Osteocyte (in vitro differentiated cells): ENCODE data around the gene CARD8. TPM values are rescaled to one million over a fixed set of nuclear protein-coding genes. Genes with fewer than 3 reads are reported as not detected.

Source experiments
- DNase-seq: peaks from one replicate; pipeline ENCODE4 v3.0.0; 2021; ENCODE audit warnings: mixed read lengths; ENCODE audit not compliant: unreplicated experiment; ENCODE audit errors: extremely low spot score
- H3K27ac Mint-ChIP-seq: one replicate; pipeline ENCODE4 v1.8.0; 2021; ENCODE audit warnings: mild to moderate bottlenecking, mixed read lengths; ENCODE audit not compliant: unreplicated experiment
- H3K27me3 Mint-ChIP-seq: one replicate; pipeline ENCODE4 v1.8.0; 2021; ENCODE audit warnings: mixed read lengths; ENCODE audit not compliant: unreplicated experiment
- H3K36me3 Mint-ChIP-seq: one replicate; pipeline ENCODE4 v1.8.0; 2021; ENCODE audit warnings: mixed read lengths; ENCODE audit not compliant: unreplicated experiment
- H3K4me1 Mint-ChIP-seq: one replicate; pipeline ENCODE4 v1.8.0; 2021; ENCODE audit warnings: mixed read lengths; ENCODE audit not compliant: unreplicated experiment
- H3K4me3 Mint-ChIP-seq: one replicate; pipeline ENCODE4 v1.8.0; 2021; ENCODE audit warnings: mild to moderate bottlenecking, moderate library complexity, mixed read lengths; ENCODE audit not compliant: unreplicated experiment
- H3K9me3 Mint-ChIP-seq: one replicate; pipeline ENCODE4 v1.8.0; 2021; ENCODE audit warnings: mixed read lengths; ENCODE audit not compliant: unreplicated experiment
- total RNA-seq: library from RNA; stranded (reverse); gene quantifications from 2 replicates; pipeline ENCODE4 v1.2.1, GENCODE V29; 2021
- TF ChIP-seq, protein P1 (sequence below): fragments of 200-600 bp; sonication (generic); IDR thresholded peaks from 2 replicates; pipeline ENCODE4 v1.5.0; 2021; ENCODE audit warnings: antibody characterized with exemption, mild to moderate bottlenecking, moderate library complexity

CARD8 gene
- total RNA-seq, 1 donor from 2014 or later, result 36.4 TPM

DNA sequence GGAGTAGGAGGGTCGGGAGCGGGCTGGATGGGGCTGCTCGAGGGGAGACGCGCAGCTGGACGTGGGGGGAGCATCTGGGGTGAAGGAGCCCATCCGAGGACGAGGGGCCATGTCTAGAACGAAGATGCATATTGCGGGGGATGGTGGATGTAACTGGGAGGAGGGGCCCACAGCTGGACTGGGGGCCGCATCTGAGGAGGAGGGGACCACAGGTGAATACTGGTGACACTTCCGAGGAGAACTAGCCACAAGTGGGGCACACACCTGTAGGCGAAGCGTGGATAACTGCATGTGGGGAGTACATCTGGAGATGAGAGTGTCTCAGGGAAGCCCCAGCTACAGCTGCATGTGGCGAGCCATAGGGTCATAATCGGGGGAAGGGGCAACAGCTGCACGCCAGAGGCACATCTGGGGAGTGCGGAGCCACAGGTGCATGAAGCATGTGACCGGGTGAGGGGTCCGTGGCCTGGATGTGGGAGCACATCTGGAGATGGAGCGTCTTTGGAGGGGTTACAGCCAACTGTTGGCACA, 84.8 kb downstream of the CARD8 start:
- Mint-ChIP-seq H3K4me1 (peaks cover 17% of the 10 kb centered on the region), H3K9me3 (no peaks in the 10 kb centered on the region), H3K36me3 (peaks cover 10% of the 10 kb centered on the region), H3K4me3 (peak overlapping the region; percentile 97), H3K27ac (peak overlapping the region; percentile 58), H3K27me3 (no peaks in the 10 kb centered on the region)
- TF ChIP-seq, protein P1, sequence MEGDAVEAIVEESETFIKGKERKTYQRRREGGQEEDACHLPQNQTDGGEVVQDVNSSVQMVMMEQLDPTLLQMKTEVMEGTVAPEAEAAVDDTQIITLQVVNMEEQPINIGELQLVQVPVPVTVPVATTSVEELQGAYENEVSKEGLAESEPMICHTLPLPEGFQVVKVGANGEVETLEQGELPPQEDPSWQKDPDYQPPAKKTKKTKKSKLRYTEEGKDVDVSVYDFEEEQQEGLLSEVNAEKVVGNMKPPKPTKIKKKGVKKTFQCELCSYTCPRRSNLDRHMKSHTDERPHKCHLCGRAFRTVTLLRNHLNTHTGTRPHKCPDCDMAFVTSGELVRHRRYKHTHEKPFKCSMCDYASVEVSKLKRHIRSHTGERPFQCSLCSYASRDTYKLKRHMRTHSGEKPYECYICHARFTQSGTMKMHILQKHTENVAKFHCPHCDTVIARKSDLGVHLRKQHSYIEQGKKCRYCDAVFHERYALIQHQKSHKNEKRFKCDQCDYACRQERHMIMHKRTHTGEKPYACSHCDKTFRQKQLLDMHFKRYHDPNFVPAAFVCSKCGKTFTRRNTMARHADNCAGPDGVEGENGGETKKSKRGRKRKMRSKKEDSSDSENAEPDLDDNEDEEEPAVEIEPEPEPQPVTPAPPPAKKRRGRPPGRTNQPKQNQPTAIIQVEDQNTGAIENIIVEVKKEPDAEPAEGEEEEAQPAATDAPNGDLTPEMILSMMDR, result no peak
- DNase-seq, result no peak

DNA sequence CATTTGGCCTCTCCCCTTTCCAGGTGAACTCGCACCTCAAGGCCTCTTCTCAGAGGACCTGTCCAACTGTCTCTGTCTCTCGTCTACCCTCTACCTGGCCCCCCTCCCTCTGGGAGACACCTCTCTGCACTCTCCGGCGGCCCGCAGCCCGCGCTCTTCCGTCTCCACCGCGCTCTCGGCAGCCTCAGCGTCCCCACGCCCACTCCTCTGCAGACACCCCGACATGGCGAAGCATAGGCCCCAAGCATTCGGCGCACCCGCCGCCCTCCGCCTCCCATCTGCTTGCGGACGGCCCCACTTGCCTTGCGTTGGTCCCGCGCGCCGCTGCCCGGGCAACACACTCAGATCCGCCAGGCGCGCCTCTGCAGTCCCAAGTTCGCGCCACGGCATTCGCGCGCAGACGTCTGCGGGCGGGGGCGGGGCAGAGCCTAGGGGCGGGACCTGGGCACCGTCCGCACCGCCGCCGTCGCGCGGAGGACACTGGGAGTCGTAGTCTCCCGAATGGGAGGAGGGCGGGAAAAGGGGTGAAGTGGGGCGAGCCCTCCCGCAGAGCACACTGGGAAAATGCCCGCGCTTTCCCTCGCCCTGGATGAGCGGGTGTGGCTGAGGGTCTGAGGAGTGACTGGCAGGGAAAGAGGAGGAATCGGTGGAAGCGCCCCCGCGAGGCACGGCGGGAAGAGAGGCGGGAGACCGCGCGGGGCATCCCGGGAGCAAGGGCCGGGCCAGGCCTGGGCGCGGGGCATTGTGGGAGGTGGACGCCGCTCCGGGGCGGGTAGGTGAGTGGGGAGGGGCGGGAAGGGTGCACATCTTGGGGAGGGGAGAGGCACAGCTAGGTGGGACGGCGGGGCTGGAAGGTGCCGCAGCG, 85.5 kb downstream of the CARD8 start, which contains the start of the genes LIG1 and ZSWIM9:
Gene LIG1 (minus strand): TSS at position 406 of the 865 bp plus-strand sequence. CDS start 4,778 bp downstream, outside the sequence.
Gene ZSWIM9 (plus strand): TSS at position 742 of the 865 bp plus-strand sequence. CDS start 1,123 bp downstream, outside the sequence.
- no peaks in the 10 kb centered on the region for H3K27me3 Mint-ChIP-seq
- TF ChIP-seq, protein P1, result peak; percentile 27
- H3K4me3 Mint-ChIP-seq, result peak within 1 kb of the TSS; percentile 97

DNA sequence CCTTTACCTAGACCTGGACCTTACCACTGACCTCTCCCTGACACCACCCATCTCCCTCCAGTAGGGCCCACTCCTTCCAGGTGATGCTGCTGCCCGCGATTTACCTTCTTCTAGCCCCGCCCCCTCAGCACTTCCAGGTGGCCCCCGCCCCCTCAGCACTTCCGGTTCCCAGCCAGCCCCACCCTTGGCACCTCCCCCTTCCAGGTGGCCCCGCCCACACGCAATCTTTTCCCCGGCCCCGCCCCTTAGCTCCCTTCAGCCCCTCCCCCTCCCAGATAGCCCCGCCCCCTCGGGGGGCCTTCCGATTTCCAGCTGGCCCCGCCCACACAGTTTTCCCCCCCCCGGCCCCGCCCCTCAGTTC, 86.2 kb downstream of the CARD8 start:
- peak overlapping the region; percentile 97 for H3K4me3 Mint-ChIP-seq
- peak overlapping the region; percentile 100 for H3K27ac Mint-ChIP-seq
- H3K9me3 Mint-ChIP-seq, result no peaks in the 10 kb centered on the region
- peaks cover 17% of the 10 kb centered on the region for H3K4me1 Mint-ChIP-seq
- H3K27me3 Mint-ChIP-seq, result no peaks in the 10 kb centered on the region
- peaks cover 3% of the 10 kb centered on the region for H3K36me3 Mint-ChIP-seq
- TF ChIP-seq, protein P1, result no peak
- DNase-seq, result peak; percentile 89

More for the DNA sequence above, 85.5 kb downstream of the CARD8 start, which contains the start of the genes LIG1 and ZSWIM9:
- Mint-ChIP-seq H3K36me3 (peaks cover 9% of the 10 kb centered on the region), H3K9me3 (no peaks in the 10 kb centered on the region), H3K27ac (peak within 1 kb of the TSS; percentile 100), H3K4me1 (peaks cover 17% of the 10 kb centered on the region)
- peak; percentile 98 for DNase-seq

DNA sequence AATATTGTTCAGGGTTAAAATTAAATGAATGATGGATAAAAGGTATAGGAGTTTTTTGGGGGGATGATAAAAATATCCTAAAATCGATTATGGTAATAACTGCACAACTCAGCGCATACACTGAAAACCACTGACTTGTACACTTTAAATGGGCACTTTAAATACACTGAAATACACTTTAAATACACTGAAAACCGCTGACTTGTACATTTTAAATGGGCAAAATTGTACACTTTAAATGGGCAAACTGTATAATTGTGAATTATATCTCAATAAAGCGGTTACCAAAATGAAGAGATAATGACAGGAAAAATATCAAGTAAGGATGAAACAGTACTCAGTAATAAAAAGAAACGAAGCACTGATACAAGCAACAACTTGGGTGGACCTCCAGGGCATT, 87.0 kb downstream of the CARD8 start:
- no peaks in the 10 kb centered on the region for H3K9me3 Mint-ChIP-seq
- H3K36me3 Mint-ChIP-seq, result no peaks in the 10 kb centered on the region
- no peak overlapping the region for H3K27ac Mint-ChIP-seq
- peak overlapping the region; percentile 97 for H3K4me3 Mint-ChIP-seq
- no peak for DNase-seq
- H3K27me3 Mint-ChIP-seq, result no peaks in the 10 kb centered on the region
- H3K4me1 Mint-ChIP-seq, result peaks cover 17% of the 10 kb centered on the region
- TF ChIP-seq, protein P1, result no peak

DNA sequence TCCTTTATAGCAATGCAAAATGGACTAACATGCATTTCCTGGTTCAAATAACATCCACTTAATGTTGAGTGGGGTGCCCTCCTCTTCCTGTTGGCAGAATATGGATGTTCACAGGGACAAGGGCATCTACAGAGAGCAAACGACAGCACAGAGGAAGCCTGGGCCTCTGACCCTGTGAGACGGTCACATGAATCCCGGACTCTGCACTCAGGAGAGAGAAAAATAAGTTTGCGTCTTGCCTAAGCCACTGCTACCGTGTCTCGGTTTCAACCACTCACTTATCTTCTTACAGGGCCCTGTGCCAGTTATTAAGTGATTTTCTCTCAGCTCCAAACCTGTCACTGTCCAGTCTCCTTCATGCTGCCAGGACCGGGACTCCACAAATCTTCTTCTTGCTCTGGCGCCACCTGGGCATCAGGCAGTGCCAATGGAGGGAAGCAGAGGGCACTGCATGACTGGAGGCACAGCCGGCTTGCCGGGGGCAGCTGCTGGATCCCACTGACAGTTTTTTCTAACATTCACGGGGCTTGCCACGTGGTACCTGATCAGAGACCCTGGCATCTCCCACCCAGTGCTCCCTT, 97.4 kb downstream of the CARD8 start:
- no peak overlapping the region for H3K27ac Mint-ChIP-seq
- DNase-seq, result no peak
- no peaks in the 10 kb centered on the region for H3K4me1 Mint-ChIP-seq
- TF ChIP-seq, protein P1, result no peak
- peaks cover 9% of the 10 kb centered on the region for H3K36me3 Mint-ChIP-seq
- H3K9me3 Mint-ChIP-seq, result no peaks in the 10 kb centered on the region
- no peaks in the 10 kb centered on the region for H3K27me3 Mint-ChIP-seq
- H3K4me3 Mint-ChIP-seq, result no peak overlapping the region
